HG02885 (cell line): ENCODE results near the gene PLEKHA6.
"Not testable (repeated sequence)": the region's sequence is repeated elsewhere in the genome, so short reads cannot be mapped to it uniquely, and the experiment has no call there.

Experiments used
- ATAC-seq: cut with Tn5 transposase; IDR thresholded peaks from one replicate; pipeline ENCODE4 v1.9.1; 2021; ENCODE audit warnings: mild to moderate bottlenecking; ENCODE audit not compliant: unreplicated experiment, poor library complexity

Gene PLEKHA6

GRCh38 chr1:204250428-204251030, 109.2 kb downstream of the PLEKHA6 start:
- no peak for ATAC-seq

GRCh38 chr1:204249736-204250427, 109.8 kb downstream of the PLEKHA6 start:
- no peak for ATAC-seq

- ATAC-seq, result no peak
Measured at GRCh38 chr1:204248954-204249353, 110.8 kb downstream of the PLEKHA6 start.

- ATAC-seq, result no peak
Measured at GRCh38 chr1:204246876-204247275, 112.9 kb downstream of the PLEKHA6 start.

- no peak for ATAC-seq
Measured at GRCh38 chr1:204242920-204243319, 116.8 kb downstream of the PLEKHA6 start.

- ATAC-seq, result no peak
Measured at GRCh38 chr1:204241914-204242313, 117.8 kb downstream of the PLEKHA6 start.

GRCh38 chr1:204241050-204241449, 118.7 kb downstream of the PLEKHA6 start:
- no peak for ATAC-seq

- no peak for ATAC-seq
Measured at GRCh38 chr1:204240233-204240632, 119.5 kb downstream of the PLEKHA6 start.

- not testable (repeated sequence) for ATAC-seq
Measured at GRCh38 chr1:204239401-204239800, 120.3 kb downstream of the PLEKHA6 start.

- ATAC-seq, result not testable (repeated sequence)
Measured at GRCh38 chr1:204238520-204238919, 121.2 kb downstream of the PLEKHA6 start.

GRCh38 chr1:204237515-204237914, 122.2 kb downstream of the PLEKHA6 start:
- ATAC-seq, result not testable (repeated sequence)

- ATAC-seq, result no peak
Measured at GRCh38 chr1:204232526-204232925, 127.2 kb downstream of the PLEKHA6 start.

GRCh38 chr1:204230211-204230610, 129.5 kb downstream of the PLEKHA6 start:
- no peak for ATAC-seq

- no peak for ATAC-seq
Measured at GRCh38 chr1:204228896-204229295, 130.8 kb downstream of the PLEKHA6 start.

GRCh38 chr1:204227996-204228785, 131.5 kb downstream of the PLEKHA6 start:
- no peak for ATAC-seq

GRCh38 chr1:204227351-204227750, 132.4 kb downstream of the PLEKHA6 start:
- ATAC-seq, result no peak

- ATAC-seq, result no peak
Measured at GRCh38 chr1:204225841-204226735, 133.6 kb downstream of the PLEKHA6 start.

GRCh38 chr1:204224655-204225054, 135.1 kb downstream of the PLEKHA6 start:
- no peak for ATAC-seq

- no peak for ATAC-seq
Measured at GRCh38 chr1:204223129-204223860, 136.4 kb downstream of the PLEKHA6 start.

GRCh38 chr1:204222764-204223055, 137.0 kb downstream of the PLEKHA6 start:
- ATAC-seq, result no peak
